GM18520 (cell line): ENCODE data around the gene ANKS3.

ENCODE experiments used
- ATAC-seq: cut with Tn5 transposase; IDR thresholded peaks from one replicate; pipeline ENCODE4 v1.9.1; 2021; ENCODE audit not compliant: unreplicated experiment

The ANKS3 gene

GRCh38 chr16:4728676-4729075 is 5.4 kb downstream of the ANKS3 start:
- ATAC-seq, result no peak

- ATAC-seq, result no peak
Measured at GRCh38 chr16:4726616-4727015, 7.5 kb downstream of the ANKS3 start.

DNA sequence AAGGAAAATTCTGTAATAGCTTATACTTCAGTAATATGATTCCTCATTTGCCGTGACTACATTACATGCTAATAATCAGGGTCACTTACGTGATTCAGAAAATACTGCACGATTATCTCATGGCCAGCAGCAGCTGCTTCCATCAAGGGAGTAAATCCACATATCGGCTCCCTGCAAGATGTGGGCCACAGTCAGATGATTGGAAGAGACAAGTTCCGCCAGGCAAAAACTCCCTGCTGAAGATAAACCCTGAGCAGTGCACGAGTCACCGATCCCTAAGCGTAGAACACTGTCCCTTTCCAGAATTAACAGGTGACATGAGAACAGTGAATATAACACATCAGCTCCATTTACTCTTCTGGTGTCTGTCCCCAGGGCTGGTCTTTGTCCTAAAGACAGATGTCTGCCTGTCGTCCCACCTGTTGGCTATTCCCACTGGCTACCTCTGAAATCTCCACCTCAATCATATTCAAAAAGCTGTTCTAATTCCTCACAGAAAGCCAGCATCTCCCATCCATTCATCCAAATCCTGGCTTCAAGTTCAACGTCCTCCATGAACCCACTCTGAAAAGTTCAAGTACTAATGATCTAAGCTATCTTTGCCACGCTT is 9.3 kb downstream of the ANKS3 start:
- ATAC-seq, result no peak

DNA sequence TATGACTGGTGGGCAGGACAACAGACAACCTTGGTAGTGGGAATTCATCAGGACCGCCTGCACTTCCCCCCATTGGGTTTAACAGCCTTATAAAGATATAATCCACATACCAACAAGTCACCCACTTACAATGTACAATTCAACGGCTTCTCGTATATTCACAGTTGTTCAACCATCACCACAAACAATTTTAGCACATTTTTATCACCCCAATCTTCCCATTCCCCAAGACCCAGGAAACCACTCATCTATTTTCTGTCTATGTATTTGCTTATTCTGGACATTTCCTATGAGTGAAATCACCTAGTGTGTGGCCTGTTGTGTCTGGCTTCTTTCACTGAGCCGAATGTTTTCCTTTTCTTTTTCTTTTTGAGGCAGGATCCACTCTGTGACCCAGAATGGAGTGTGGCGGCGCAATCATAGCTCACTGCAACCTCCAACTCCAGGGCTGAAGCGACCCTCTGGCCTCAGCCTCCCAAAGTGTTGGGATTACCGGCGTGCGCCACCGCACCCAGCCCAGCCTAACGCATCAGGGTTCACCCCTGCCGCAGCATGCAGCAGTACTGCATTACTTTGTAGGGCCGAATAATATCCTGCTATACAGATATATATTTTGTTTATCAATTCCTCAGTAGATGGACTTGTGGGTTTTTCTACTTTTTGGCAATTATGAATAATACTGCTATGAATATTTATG is 10.9 kb downstream of the ANKS3 start:
- ATAC-seq, result no peak

GRCh38 chr16:4718466-4718865 is 15.6 kb downstream of the ANKS3 start:
- no peak for ATAC-seq

- ATAC-seq, result no peak
Measured at GRCh38 chr16:4714996-4715395, 19.1 kb downstream of the ANKS3 start.

DNA sequence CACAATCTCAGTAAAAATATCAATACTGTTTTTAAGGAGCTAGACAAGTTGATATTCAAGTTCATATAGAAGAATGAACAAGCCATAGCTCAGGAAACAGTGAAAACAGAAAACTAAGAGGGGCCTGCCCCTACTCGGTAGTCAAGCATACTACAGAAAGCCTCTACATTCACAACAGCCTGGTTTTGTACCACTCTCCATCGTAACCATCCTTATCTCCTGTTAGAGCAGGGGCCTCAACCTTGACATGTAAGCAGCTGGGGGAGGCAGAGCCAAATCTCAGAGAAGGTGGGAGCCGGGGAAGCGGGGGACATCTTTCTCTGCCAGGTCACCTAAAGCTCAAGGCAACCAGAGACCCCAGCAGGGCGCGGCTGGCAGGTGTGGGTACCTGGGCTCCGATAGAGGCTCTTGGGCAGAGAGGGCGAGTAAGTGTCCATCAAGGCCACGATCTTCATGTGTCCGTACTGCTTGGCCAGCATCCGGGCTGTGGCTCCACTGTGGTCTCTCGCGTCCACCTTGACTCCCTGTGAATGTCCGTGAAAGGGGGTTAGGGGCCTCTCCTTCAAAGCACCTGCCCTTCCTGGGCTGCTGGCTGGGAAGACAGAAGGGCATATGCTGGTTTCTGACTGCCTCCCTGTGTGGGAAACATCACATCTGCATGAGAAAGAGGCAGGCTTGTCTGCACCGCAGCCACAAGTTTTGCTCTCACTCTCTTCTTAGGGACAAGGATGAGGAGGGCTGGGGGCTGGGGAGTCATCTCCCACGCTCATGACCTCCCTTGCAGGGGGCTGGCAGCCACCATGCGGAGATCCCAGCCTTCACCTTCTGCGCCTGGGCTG is 20.2 kb downstream of the ANKS3 start:
- no peak for ATAC-seq

- no peak for ATAC-seq
Measured at GRCh38 chr16:4709481-4709880, 24.6 kb downstream of the ANKS3 start.

GRCh38 chr16:4706871-4707270 is 27.2 kb downstream of the ANKS3 start:
- no peak for ATAC-seq

DNA sequence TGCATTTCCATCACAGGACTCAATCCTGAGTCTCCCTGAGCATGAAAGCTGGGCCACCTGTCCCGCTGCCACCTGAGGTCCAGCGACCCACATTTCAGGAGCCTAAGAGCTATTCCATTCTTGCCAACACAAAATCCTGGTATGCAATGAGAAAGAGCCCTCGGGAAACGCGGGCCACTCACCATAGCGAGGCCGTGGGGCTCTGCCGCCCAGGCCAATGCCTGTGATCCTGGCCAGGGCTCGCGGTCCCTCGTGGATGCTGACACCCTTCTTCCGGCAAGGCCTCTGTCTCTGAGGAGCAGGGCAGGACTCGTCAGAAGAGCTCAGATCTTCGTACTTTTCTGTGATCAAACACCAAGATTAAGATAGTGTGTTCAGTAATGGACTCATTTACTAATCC is 29.2 kb downstream of the ANKS3 start:
- ATAC-seq, result no peak

- no peak for ATAC-seq
Measured at GRCh38 chr16:4704491-4704890, 29.6 kb downstream of the ANKS3 start.

DNA sequence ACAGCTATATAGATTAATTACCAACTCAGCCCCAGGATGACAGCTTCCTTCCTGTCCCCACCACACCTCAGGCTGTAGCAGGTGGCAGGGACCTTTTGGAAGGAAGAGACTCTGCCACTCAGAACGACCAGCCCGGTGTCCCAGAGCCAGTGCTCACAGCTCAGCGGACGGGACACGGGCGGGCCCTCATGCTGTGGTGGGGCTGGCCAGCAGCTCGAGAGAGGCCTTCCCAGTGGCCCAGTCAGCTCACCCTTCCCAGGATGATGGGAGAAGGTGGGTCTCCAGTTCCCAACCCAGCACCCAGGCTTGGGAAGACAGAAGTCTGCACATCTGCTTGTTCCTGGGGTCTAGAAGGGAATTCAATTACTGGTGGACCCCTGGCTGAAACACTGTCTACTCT is 30.2 kb downstream of the ANKS3 start:
- ATAC-seq, result no peak

GRCh38 chr16:4702466-4702808 is 31.6 kb downstream of the ANKS3 start:
- no peak for ATAC-seq

DNA sequence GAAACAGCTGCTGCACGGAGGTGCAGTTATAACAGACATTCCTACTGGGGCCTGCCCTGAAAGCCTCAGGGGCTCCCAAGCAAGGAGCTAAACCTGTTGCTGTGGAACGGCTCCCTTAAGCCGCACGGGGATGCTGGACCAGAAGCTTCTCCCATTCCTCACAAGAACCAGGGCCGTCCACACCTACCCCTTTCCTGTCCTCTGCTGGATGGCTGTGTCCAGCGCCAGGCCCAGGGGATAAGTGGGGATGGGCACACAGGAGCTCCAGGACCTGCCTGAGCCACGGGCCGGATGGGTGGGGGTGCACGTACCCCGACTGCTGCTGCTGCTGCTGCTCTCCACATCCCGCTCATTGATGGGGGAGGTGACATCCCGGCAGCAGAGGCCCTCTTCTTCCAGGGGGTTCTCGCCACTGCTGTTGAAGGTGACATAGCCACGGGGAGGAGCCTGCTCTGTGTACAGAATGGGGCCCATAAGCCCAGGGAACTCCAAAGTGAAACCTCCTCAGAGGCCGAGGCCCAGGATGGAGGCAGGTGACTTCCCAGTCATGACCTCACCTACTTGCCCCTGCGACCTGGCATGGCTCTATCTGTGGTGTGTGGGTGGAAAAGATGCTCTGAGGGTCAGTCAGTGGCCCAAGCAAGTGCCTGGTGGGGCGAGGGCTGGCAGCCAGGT is 32.1 kb downstream of the ANKS3 start:
- no peak for ATAC-seq

DNA sequence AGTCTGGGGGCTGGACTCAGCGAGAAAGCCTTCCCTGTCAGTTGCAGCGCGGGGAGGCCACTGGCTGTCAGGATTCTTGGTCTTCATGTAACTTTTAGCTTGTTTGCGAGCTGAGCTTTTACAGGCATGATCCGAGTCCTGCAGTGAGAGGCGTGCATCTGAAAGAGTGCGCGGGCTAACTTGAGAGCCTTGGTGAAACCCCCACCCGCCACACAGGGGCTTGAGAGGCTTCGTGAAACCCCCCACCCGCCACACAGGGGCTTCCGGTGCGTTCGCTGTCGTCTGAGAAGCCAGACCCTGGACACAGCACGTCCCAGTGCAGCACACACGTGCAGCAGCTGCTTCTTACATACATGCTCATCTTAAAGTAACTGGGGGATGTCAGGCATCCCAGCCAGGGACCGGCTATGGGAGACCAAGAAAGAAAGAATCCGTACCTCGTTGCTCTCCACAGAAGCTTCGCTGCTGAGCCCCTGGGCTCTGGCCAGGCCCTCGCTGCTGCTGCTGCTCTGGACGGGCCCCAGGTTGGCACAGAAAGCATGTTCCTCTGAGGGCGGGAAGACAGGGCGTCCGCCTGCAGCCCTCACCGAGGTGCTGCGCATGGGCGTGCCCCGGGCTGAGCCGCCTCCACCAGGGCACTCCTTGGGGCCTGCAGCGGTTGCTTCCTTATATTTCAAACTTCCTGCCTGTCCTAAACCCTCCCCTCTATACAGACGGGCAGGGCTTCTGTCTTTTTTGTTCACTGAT is 32.9 kb downstream of the ANKS3 start:
- no peak for ATAC-seq

- no peak for ATAC-seq
Measured at GRCh38 chr16:4700380-4700996, 33.6 kb downstream of the ANKS3 start.

DNA sequence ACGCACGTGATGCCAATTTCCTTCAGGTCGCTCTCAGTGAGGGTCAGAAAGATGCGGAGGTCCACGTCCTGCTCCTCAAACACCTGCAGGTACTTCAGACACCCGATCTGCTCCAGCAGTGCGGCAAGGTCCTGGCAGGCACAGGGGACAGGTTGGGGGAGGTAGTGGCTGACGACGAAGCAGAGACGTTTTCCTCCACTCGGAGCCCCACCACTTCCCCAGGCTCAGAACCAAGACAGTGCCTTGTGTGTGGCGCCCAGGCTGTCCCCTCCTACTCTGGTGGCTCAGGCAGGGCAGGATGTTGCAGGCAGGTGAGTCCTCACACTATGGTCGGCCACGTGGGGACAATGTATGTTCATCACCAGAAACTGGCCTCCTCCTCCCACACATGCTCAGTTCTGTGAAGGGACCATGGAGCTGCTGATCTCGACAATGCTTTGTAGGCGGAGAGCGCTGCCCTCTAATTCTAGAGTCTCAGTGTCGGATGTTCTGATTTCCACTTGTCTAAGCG is 35.0 kb downstream of the ANKS3 start:
- ATAC-seq, result no peak

GRCh38 chr16:4698321-4699045 is 35.6 kb downstream of the ANKS3 start:
- no peak for ATAC-seq

DNA sequence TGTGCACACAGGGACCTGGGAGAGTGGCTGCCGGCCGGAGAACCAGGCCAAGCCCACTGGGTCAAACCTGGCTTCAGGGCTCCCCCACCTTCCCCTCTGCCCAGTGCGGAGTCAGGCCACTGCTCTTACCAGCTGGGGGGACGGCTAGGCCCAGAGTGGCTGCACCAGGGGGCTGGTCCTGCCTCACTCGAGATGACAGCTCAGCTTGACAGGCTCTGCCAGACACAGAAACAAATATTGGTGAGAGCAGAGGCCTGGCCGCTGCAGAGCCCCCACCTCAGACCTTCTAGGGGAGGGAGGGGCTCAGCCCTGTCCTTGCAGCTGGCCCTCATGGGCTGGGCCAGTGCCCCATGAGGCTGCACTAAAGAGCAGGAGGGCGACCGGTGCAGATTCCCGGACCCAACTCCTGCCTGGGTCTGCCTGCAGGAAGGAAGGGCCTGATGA is 36.2 kb downstream of the ANKS3 start:
- no peak for ATAC-seq
